HCT116 (cell line): Measurements from ENCODE around the gene FADS6. TPM values are rescaled to one million over a fixed set of nuclear protein-coding genes. Genes with fewer than 3 reads are reported as not detected.

Experiments
- ATAC-seq: fragments of 200-7000 bp; cut with Tn5 transposase; 2 replicates; pipeline ENCODE4 v1.9.1; 2020; ENCODE audit warnings: mild to moderate bottlenecking, moderate library complexity
- BruUV-seq: library from RNA; stranded (reverse); fragments of 400-500 nt; replicated peaks from 2 replicates; lab custom pipeline; 2021; lab: Mats Ljungman, UMichigan
- CTCF ChIA-PET: fragments of 300-600 bp; sonication (Branson Sonifier 250); formaldehyde crosslinking; loops from one replicate; lab custom pipeline; 2021; ENCODE audit warnings: antibody characterized with exemption; lab: Charles Lee
- POLR2A ChIA-PET: fragments of 300-600, 350-600 bp; sonication (Branson Sonifier 250); formaldehyde crosslinking; loops from one replicate; lab custom pipeline; 2021; ENCODE audit warnings: antibody characterized with exemption; lab: Charles Lee
- RAD21 ChIA-PET, 2 experiments: fragments of 300-600 bp; sonication (Branson Sonifier 250); formaldehyde crosslinking; loops; one replicate each; lab custom pipeline; 2023; ENCODE audit warnings: low total read pairs in 2 of 2; ENCODE audit not compliant: uncharacterized antibody in 2 of 2, unreplicated experiment in 2 of 2, low non-redundant PET in 1 of 2; lab: Charles Lee
- DNase-seq: peaks from one replicate; pipeline ENCODE4 v3.0.0-alpha.2; 2010; ENCODE audit warnings: low read depth, low spot score
- H2AFZ ChIP-seq: fragments of 200-600 bp; shearing (Covaris generic), sonication (generic); 2 replicates; pipeline ENCODE4 v1.6.1; 2017; ENCODE audit warnings: low read depth, mixed run types, mixed read lengths, antibody characterized with exemption, low read length; ENCODE audit not compliant: poor library complexity, severe bottlenecking
- H3K27ac ChIP-seq: 2 replicates; pipeline ENCODE4 v1.5.1; 2012; ENCODE audit warnings: low read depth, low read length
- H3K27me3 ChIP-seq: fragments of 200-600 bp; sonication (generic); 2 replicates; pipeline ENCODE4 v1.6.1; 2016; ENCODE audit warnings: mixed run types, low read length, mixed read lengths; ENCODE audit not compliant: insufficient read depth
- H3K36me3 ChIP-seq, 2 experiments: fragments of 200-500 bp in 1 of 2; fragments of 200-600 bp in 1 of 2; sonication (Bioruptor generic) in 1 of 2; sonication (generic) in 1 of 2; 2 replicates each; pipeline versions ENCODE4 v1.5.1 to v1.6.1; 2014 to 2016; ENCODE audit warnings: low read length in 2 of 2, inconsistent platforms in 1 of 2, mixed read lengths in 1 of 2, mixed run types in 1 of 2; ENCODE audit not compliant: insufficient read depth in 2 of 2, control insufficient read depth in 1 of 2
- H3K4me1 ChIP-seq, 2 experiments: fragments of 200-600 bp in 1 of 2; sonication (generic) in 1 of 2; 2 replicates each; pipeline versions ENCODE4 v1.5.1 to v1.6.1; 2012 to 2017; ENCODE audit warnings: low read length in 2 of 2, inconsistent platforms in 1 of 2, mild to moderate bottlenecking in 1 of 2, mixed read lengths in 1 of 2, mixed run types in 1 of 2, moderate library complexity in 1 of 2; ENCODE audit not compliant: insufficient read depth in 2 of 2, control insufficient read depth in 1 of 2
- H3K4me2 ChIP-seq: fragments of 200-600 bp; sonication (generic); 2 replicates; pipeline ENCODE4 v1.6.1; 2017; ENCODE audit warnings: mixed run types, low read length, mixed read lengths
- H3K4me3 ChIP-seq, 2 experiments: fragments of 200-600 bp in 1 of 2; sonication (generic) in 1 of 2; replicated peaks in 1 of 2; 2 replicates each; pipeline ENCODE4 v1.5.1; 2011 to 2016; ENCODE audit warnings: low read length in 2 of 2, control low read depth in 1 of 2, low read depth in 1 of 2, mild to moderate bottlenecking in 1 of 2, mixed read lengths in 1 of 2, mixed run types in 1 of 2
- H3K79me2 ChIP-seq: fragments of 200-600 bp; sonication (generic); 2 replicates; pipeline ENCODE4 v1.6.1; 2017; ENCODE audit warnings: mild to moderate bottlenecking, mixed run types, low read length, moderate library complexity, mixed read lengths; ENCODE audit not compliant: insufficient read depth
- H3K9ac ChIP-seq: fragments of 200-600 bp; sonication (generic); 2 replicates; pipeline ENCODE4 v1.6.1; 2016; ENCODE audit warnings: low read length, mixed read lengths
- H3K9me2 ChIP-seq: fragments of 200-600 bp; sonication (generic), shearing (Covaris generic); 2 replicates; pipeline ENCODE4 v1.6.1; 2017; ENCODE audit warnings: mixed run types, mild to moderate bottlenecking, moderate library complexity; ENCODE audit not compliant: insufficient read depth
- H3K9me3 ChIP-seq, 2 experiments: fragments of 200-500 bp in 1 of 2; fragments of 200-600 bp in 1 of 2; sonication (Bioruptor generic) in 1 of 2; sonication (generic) in 1 of 2; 2 replicates each; pipeline ENCODE4 v1.6.1; 2014 to 2017; ENCODE audit warnings: low read length in 2 of 2, mixed read lengths in 2 of 2, inconsistent platforms in 1 of 2, low read depth in 1 of 2, mild to moderate bottlenecking in 1 of 2, mixed run types in 1 of 2, moderate library complexity in 1 of 2; ENCODE audit not compliant: control insufficient read depth in 1 of 2, insufficient read depth in 1 of 2
- H4K20me1 ChIP-seq: fragments of 200-600 bp; sonication (generic), shearing (Covaris generic); 2 replicates; pipeline ENCODE4 v1.6.1; 2017; ENCODE audit warnings: mixed run types, mild to moderate bottlenecking, moderate library complexity; ENCODE audit not compliant: insufficient read depth
- CBX3 ChIP-seq: IDR thresholded peaks from 2 replicates; pipeline ENCODE4 v1.6.1; 2012; ENCODE audit warnings: low read depth
- CEBPB ChIP-seq: IDR thresholded peaks from 2 replicates; pipeline ENCODE4 v1.6.1; 2012; ENCODE audit warnings: low read depth
- MAX ChIP-seq: IDR thresholded peaks from 2 replicates; pipeline ENCODE4 v1.6.1; 2012
- POLR2A ChIP-seq: IDR thresholded peaks from 2 replicates; pipeline ENCODE4 v1.7.0; 2011; ENCODE audit warnings: borderline replicate concordance; ENCODE audit not compliant: insufficient read depth, insufficient read length; ENCODE audit errors: extremely low read depth
- POLR2AphosphoS5 ChIP-seq: IDR thresholded peaks from 2 replicates; pipeline ENCODE4 v1.6.1; 2011; ENCODE audit warnings: mild to moderate bottlenecking, low read depth, low read length, moderate library complexity
- RAD21 ChIP-seq: IDR thresholded peaks from 2 replicates; pipeline ENCODE4 v1.6.1; 2012; ENCODE audit warnings: low read depth, mild to moderate bottlenecking
- SIN3A ChIP-seq: IDR thresholded peaks from 2 replicates; pipeline ENCODE4 v1.6.1; 2012; ENCODE audit warnings: low read depth
- SP1 ChIP-seq: IDR thresholded peaks from 2 replicates; pipeline ENCODE4 v1.6.1; 2012; ENCODE audit warnings: low read depth
- ZFX ChIP-seq: fragments of 450-650 bp; IDR thresholded peaks from 2 replicates; pipeline ENCODE4 v1.6.1; 2017
- intact Hi-C: fragments of 100-400 bp; cut with micrococcal nuclease; formaldehyde crosslinking; loops from 2 replicates; pipeline ENCODE4 v1.10.0; 2022
- total RNA-seq: library from RNA; stranded (reverse); gene quantifications from one replicate; pipeline ENCODE4 v1.2.1, GENCODE V29; 2021; ENCODE audit not compliant: unreplicated experiment
- TF ChIP-seq, protein P1 (sequence below), 3 experiments: fragments of 200-600 bp in 1 of 3; sonication (generic) in 1 of 3; IDR thresholded peaks in 2 of 3; conservative IDR thresholded peaks in 1 of 3; 2 replicates each; pipeline ENCODE4 v1.5.1; 2012 to 2017; ENCODE audit warnings: low read depth in 2 of 3, low read length in 2 of 3, antibody characterized with exemption in 1 of 3, borderline replicate concordance in 1 of 3, control low read depth in 1 of 3, mild to moderate bottlenecking in 1 of 3, mixed read lengths in 1 of 3, mixed run types in 1 of 3, moderate library complexity in 1 of 3; ENCODE audit not compliant: insufficient read depth in 1 of 3

The FADS6 gene
- total RNA-seq, 1 experiment from 2014 or later: not detected

DNA sequence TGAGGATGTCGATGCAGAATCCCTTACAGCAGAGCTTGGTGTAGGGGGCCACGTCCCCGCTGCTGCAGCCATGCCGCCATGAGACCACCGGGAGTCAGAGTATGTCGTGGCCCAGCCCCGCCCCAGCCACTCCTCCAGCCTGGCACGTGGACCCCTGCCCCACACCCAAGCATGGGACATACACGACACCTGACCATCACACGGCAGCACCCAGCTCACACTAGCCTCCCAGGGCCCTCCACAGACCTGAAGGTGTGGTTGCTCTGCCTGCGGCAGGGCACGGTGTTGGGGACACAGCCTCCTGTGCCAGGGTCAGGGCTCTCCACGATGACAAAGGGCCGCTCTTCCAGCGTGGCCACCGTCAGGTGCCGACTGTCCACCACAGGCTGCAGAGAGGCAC is 43.1 kb downstream of the FADS6 start:
- CTCF ChIA-PET: interaction anchor here (0.7 kb wide), 1 partner anchor 10 kb away, joined by 3 read pairs; no protein-coding TSS in a partner anchor
- Histone ChIP-seq H3K4me2 (no peak overlapping the region), H2AFZ (no peak overlapping the region), H3K9me3 (no peaks in the 10 kb centered on the region), H3K27ac (no peak overlapping the region), H3K4me1 (peaks cover 0 to 12% of the 10 kb centered on the region in 2 experiments; a peak in 2 of 4 replicates), H3K9ac (no peak overlapping the region), H3K9me2 (no peaks in the 10 kb centered on the region), H4K20me1 (no peaks in the 10 kb centered on the region), H3K79me2 (no peaks in the 10 kb centered on the region), H3K27me3 (no peaks in the 10 kb centered on the region), H3K4me3 (no peak overlapping the region), H3K36me3 (no peaks in the 10 kb centered on the region)
- RAD21 ChIA-PET: no interaction called here
- POLR2A ChIA-PET: no interaction called here
- TF ChIP-seq POLR2AphosphoS5: no peak
- TF ChIP-seq POLR2A: no peak
- TF ChIP-seq SIN3A: no peak
- TF ChIP-seq RAD21: no peak
- no peak for TF ChIP-seq ZFX
- TF ChIP-seq SP1: no peak
- TF ChIP-seq MAX: no peak
- TF ChIP-seq, protein P1, sequence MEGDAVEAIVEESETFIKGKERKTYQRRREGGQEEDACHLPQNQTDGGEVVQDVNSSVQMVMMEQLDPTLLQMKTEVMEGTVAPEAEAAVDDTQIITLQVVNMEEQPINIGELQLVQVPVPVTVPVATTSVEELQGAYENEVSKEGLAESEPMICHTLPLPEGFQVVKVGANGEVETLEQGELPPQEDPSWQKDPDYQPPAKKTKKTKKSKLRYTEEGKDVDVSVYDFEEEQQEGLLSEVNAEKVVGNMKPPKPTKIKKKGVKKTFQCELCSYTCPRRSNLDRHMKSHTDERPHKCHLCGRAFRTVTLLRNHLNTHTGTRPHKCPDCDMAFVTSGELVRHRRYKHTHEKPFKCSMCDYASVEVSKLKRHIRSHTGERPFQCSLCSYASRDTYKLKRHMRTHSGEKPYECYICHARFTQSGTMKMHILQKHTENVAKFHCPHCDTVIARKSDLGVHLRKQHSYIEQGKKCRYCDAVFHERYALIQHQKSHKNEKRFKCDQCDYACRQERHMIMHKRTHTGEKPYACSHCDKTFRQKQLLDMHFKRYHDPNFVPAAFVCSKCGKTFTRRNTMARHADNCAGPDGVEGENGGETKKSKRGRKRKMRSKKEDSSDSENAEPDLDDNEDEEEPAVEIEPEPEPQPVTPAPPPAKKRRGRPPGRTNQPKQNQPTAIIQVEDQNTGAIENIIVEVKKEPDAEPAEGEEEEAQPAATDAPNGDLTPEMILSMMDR (IDR thresholded peaks at IDR 0.05 in 2 of 3, conservative IDR thresholded peaks at IDR 0.05 in 1 of 3; ENCODE audit: borderline replicate concordance in 1 of 3, insufficient read depth in 1 of 3, low read depth in 2 of 3, low read length in 2 of 3): no peak
- TF ChIP-seq CEBPB: no peak
- TF ChIP-seq CBX3: no peak
- BruUV-seq: no TSS peak
- DNase-seq: no peak
- intact Hi-C loops: no loop called here
- ATAC-seq: no peak
